GM18951 (cell line): Measurements from ENCODE around the gene TSPAN10.

Experiments used
- POLR2A ChIP-seq: IDR thresholded peaks from 4 replicates; pipeline ENCODE4 v1.6.1; 2011; ENCODE audit warnings: mild to moderate bottlenecking; ENCODE audit not compliant: insufficient read length, insufficient read depth; ENCODE audit errors: extremely low read depth
- in situ Hi-C: fragments of 300-500 bp; cut with MboI; formaldehyde crosslinking; loops from one replicate; pipeline ENCODE4 v1.12.0; 2022; ENCODE audit warnings: low sequenced_read_pairs, mixed read lengths, inconsistent platforms; ENCODE audit not compliant: unreplicated experiment

TSPAN10 gene

DNA sequence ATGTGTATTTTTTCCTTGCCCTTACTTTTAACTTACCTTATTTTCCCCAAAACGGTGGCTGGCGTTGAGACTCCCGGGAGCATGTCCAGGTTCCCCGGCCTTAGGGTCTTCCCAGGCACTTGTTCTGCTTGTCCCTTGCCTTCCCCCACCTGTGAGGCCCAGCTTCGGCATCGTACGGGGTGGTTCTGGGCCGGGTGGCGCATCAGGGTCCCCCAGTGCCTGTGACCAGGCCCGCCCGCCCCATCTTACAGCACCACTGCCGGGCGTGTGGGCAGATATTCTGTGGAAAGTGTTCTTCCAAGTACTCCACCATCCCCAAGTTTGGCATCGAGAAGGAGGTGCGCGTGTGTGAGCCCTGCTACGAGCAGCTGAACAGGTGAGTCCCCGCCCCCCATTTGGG, 54.2 kb downstream of the TSPAN10 start:
- in situ Hi-C loops, result no loop called here
- no peak for TF ChIP-seq POLR2A

DNA sequence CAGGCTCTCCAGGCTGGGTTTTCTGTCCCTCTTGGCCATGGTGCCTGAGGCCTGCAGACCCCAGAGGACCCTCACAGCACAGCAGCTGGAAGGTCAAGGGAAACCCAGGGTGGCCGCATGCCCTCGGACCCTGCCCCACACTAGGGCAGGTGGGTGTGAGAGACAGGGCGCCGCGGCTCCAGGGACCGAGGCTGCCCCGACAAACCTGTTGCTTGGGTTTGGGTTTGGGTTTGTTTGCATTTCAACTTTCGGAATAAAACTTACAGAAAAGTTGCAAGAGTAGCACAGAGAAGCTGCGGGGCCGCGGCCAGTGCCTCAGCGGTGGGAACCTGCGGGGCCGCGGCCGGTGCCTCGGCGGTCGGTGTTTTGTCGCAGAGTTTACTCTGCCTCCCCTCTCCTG, 54.6 kb downstream of the TSPAN10 start:
- in situ Hi-C loops, result no loop called here
- no peak for TF ChIP-seq POLR2A

DNA sequence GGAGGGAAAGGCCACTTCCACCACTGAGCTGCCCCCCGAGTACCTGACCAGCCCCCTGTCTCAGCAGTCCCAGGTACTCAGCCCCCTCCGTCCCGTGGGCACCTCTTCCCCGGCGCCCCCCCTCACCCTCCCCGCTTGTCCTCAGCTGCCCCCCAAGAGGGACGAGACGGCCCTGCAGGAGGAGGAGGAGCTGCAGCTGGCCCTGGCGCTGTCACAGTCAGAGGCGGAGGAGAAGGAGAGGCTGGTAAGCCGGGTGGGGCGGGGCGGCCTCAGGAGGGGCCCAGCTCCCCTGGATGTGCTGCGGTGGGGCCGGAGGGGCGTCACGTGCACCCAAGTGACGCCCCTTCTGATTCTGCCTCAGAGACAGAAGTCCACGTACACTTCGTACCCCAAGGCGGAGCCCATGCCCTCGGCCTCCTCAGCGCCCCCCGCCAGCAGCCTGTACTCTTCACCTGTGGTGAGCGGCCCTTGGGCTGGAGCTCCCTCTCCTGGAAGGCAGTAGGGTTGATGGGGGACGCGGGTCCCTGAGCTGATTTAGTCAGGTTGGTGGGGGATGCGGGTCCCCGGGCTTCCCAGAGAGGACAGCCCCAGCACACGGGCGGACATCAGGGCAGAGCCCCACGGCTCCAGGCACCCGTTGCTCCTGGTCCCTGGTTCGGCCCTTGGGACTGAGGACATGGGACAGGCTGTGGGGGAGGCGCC, 56.7 kb downstream of the TSPAN10 start:
- in situ Hi-C loops, result no loop called here
- no peak for TF ChIP-seq POLR2A

DNA sequence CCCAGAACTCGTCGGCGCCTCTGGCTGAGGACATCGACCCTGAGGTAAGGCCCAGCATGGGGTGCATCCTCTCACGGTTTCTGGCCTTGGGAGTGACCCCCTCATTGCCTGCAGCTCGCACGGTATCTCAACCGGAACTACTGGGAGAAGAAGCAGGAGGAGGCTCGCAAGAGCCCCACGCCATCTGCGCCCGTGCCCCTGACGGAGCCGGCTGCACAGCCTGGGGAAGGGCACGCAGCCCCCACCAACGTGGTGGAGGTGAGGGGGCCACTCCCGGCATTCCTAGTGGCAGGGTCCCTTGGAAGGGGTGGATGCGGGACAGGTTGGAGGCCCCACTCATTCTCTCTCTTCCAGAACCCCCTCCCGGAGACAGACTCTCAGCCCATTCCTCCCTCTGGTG, 57.8 kb downstream of the TSPAN10 start:
- TF ChIP-seq POLR2A, result no peak
- in situ Hi-C loops, result no loop called here

DNA sequence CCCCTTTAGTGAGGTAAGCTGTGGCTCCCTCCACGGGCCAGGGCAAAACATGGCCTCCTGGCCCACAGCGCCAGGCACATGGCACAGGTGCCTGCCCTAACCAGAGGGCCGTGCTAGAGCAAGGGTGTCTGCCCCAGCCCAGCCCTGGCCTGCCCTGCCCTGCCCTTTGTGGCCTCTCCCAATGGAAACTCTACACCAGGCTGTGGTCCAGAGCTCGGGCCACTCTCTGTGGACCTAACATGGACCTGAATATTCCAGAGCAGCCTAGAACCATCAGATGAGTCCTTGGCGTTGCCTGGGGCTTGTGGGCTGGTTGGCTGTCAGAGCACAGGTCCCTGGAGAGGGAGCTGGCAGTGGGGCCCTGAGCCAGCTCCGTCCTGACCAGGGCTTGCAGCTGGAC, 58.2 kb downstream of the TSPAN10 start:
- in situ Hi-C loops, result no loop called here
- TF ChIP-seq POLR2A, result no peak

DNA sequence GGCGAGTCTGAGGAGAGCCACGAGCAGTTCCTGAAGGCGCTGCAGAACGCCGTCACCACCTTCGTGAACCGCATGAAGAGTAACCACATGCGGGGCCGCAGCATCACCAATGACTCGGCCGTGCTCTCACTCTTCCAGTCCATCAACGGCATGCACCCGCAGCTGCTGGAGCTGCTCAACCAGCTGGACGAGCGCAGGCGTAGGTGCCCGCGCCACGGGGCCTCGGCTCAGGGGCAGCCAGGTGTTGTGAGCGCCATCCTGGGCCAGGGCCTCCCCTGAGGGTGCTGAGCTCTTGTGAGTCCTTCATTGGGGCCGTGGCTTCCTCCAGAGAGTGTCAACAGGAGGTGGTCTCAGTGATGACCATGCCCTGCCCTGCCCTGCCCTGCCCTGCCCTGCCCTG, 58.8 kb downstream of the TSPAN10 start:
- in situ Hi-C loops, result no loop called here
- no peak for TF ChIP-seq POLR2A

DNA sequence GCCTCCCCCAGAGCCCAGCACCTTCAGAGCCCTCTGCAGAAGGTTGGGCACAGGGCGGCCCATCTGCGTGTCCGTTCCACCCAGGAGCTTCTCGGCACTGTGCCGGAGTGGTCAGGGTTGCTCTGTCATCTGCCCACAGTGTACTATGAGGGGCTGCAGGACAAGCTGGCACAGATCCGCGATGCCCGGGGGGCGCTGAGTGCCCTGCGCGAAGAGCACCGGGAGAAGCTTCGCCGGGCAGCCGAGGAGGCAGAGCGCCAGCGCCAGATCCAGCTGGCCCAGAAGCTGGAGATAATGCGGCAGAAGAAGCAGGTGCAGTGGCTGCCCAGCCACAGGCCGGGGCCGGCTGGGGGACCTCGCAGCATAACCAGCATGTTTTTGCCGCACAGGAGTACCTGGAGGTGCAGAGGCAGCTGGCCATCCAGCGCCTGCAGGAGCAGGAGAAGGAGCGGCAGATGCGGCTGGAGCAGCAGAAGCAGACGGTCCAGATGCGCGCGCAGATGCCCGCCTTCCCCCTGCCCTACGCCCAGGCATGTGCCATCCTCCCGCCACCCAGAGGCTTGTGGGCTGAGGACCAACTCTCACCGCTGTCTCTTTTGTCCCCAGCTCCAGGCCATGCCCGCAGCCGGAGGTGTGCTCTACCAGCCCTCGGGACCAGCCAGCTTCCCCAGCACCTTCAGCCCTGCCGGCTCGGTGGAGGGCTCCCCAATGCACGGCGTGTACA, 59.4 kb downstream of the TSPAN10 start:
- in situ Hi-C loops, result no loop called here
- TF ChIP-seq POLR2A, result no peak

DNA sequence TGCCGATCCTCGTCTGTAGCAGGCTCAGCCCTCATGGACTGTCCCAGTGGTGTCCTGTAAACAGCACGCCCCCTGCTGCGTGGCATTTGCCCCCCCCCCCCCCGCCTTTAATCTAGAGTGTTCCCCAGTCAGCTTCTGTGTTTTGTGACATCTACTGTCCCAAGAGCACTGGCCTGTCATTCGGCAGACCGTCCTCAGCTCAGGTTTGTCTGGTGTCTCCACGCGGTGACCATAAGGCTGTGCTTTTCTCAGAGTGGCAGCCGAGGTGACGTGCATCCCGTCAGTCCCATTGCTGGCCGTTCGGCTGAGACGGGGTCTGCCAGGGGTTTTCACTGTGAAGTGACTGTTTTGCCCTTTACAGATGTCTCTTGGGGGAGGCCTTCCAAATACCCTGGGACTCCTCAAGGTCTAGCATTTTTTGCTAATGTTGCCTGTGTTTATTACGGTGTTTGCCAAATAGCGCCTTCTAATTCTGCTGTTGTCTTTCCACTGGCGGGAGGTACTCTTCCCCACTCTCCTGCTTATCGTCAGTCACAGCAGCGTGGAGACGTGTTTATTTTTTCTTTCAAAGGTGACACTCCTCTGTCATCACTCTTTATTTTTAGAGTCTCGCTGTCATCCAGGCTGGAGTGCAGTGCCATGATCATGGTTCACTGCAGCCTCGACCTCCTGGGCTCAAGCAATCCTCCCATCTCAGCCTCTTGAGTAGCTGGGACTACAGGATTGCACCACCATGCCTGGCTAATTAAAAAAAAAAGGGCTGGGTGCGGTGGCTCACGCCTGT, 60.5 kb downstream of the TSPAN10 start:
- in situ Hi-C loops, result no loop called here
- TF ChIP-seq POLR2A, result no peak
